GM06990 (cell line): ENCODE data around the gene FGF18.

ENCODE experiments used
- DNase-seq: peaks from one replicate; pipeline ENCODE4 v3.0.0-alpha.2; 2011; ENCODE audit not compliant: insufficient read length; ENCODE audit errors: extremely low read depth
- H3K27me3 ChIP-seq: replicated peaks from 2 replicates; pipeline ENCODE4 v1.6.0; 2011; ENCODE audit warnings: low read length; ENCODE audit not compliant: control insufficient read depth, insufficient read depth
- H3K36me3 ChIP-seq: 2 replicates; pipeline ENCODE4 v1.5.1; 2011; ENCODE audit warnings: low read length; ENCODE audit not compliant: control insufficient read depth, insufficient read depth
- H3K4me3 ChIP-seq: replicated peaks from 2 replicates; pipeline ENCODE4 v1.5.1; 2011; ENCODE audit warnings: low read depth, mild to moderate bottlenecking, control low read depth, low read length
- TF ChIP-seq, protein P1 (sequence below): IDR thresholded peaks from 2 replicates; pipeline ENCODE4 v1.5.1; 2011; ENCODE audit warnings: low read length, control low read depth, mild to moderate bottlenecking, inconsistent platforms; ENCODE audit not compliant: insufficient read depth, poor library complexity, severe bottlenecking

FGF18 gene

DNA sequence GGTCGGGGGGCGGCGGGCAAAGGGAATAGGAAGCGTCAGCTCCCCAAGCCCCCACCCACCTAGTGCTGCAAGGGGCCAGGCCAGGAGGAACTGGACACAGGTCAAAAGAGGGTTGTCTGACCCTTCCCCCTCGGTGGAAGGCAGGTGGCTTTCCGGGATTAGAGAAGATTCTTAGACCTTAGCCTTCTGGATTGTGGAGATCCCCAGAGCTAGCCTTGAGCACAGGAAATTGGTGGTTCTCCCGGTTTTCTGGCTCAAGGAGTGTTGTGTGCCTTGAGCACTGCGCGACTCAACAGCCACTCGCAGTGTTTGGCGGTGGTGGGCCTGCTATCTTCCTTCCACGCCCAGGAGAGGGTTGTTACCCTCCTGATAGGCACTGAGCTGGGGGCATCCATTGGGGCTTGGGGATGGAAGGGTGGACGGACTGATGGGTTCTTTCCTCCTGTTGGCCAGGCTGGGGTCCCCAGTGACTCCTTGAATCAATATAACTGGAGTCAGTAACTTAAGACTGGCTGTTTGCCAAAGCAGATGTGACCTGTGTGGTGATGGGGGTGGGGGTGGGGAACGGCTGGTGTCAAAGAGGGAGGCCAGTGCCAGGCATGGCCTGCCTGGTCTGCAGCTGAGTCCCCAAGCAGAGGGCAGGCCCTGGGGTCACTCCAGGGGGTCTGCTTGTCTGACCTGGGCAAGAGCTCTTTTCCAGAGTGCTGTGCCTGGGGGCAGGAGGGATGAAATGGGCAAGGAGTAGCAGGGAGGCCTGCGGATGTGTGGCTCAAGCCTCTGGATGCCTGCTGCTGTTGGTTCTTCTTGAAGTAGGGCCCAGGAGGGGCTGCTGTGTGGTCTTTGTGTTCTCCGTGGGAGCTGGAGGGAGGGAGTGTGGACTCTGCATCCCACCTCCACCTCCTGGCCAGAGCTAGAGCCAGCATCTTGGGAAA, 2.1 kb downstream of the FGF18 start:
- DNase-seq = no peak
- TF ChIP-seq, protein P1, sequence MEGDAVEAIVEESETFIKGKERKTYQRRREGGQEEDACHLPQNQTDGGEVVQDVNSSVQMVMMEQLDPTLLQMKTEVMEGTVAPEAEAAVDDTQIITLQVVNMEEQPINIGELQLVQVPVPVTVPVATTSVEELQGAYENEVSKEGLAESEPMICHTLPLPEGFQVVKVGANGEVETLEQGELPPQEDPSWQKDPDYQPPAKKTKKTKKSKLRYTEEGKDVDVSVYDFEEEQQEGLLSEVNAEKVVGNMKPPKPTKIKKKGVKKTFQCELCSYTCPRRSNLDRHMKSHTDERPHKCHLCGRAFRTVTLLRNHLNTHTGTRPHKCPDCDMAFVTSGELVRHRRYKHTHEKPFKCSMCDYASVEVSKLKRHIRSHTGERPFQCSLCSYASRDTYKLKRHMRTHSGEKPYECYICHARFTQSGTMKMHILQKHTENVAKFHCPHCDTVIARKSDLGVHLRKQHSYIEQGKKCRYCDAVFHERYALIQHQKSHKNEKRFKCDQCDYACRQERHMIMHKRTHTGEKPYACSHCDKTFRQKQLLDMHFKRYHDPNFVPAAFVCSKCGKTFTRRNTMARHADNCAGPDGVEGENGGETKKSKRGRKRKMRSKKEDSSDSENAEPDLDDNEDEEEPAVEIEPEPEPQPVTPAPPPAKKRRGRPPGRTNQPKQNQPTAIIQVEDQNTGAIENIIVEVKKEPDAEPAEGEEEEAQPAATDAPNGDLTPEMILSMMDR = no peak
- Histone ChIP-seq H3K27me3 (peaks cover 3% of the 10 kb centered on the region), H3K4me3 (no peak overlapping the region), H3K36me3 (no peaks in the 10 kb centered on the region)

DNA sequence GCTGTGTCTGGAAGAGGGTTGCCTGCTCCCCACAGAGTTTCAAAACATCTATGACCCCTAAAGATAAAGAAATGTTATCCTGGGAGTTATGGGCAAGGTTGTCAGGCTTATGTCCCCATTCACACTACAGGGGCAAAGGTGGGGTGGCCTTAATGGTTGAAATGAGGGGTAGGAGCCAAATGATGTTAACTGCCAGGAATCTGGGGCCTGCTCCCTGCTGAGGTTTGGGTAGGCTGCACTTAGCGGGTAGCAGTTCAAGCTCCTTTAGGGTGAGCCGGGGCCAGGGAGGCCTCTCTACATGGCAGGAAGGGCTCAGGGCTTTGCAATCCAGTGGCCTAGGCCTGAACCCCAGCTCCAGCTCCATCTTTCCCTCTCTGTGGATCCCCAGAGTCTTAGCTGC, 3.0 kb downstream of the FGF18 start:
- Histone ChIP-seq H3K27me3 (peaks cover 3% of the 10 kb centered on the region), H3K36me3 (no peaks in the 10 kb centered on the region), H3K4me3 (no peak overlapping the region)
- TF ChIP-seq, protein P1 = no peak
- DNase-seq = no peak

DNA sequence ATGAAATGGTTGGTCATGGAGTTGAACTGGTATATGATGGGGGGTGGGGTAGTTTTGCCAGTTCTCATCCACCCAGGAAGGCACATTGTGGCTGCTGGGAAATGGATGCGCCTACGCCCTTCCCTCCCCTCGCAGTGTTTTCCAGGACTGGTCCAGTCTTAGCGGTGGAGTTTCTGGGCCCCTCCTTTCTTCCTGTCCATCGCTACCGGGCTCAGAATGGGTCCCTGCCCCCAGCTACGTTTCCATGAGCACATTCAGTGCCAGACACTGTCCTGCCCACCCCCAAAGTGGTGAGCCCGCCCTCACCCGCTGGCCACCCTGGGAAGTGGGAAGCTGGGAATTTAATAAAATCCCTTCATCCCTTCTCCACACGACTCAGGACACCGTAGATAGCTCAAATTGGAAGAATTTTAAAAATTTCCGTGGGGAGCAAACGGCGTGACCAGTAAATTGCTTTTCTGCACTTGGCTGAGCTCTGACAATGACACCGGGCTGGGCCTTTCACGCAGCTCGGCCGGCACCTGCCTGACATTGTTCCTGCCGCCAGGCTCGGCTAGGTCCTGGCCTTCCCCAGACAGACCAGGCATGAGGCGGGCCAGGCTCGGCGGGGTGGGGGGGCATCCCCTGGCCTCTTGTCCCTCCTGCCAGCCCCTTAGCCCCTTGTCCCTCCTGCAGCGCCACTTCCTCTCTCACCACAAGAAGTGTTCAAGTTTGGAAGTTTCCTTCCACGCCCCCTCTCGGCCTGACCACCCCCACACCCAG, 3.6 kb downstream of the FGF18 start:
- Histone ChIP-seq H3K27me3 (peaks cover 3% of the 10 kb centered on the region), H3K36me3 (no peaks in the 10 kb centered on the region), H3K4me3 (no peak overlapping the region)
- TF ChIP-seq, protein P1 = no peak
- no peak for DNase-seq

DNA sequence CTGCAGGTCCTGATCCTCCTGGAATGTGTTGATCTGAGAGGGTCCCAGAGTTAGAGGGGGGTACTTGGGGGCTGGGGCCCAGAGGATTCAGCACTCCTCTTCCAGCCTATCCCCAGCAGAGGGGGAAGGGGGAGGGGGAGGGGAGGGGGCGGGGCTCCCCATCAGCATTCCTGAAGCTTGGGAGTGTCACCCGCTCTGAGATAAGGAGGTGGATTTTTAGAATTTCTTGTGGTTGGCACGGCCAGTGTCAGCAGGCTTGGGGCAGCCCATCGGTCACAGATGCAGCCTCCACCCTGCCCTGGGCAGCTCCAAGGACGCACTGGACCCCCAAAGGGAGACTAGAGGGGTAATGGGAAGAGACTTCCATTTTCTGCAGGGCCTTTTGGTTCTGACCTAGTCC, 5.3 kb downstream of the FGF18 start:
- Histone ChIP-seq H3K4me3 (no peak overlapping the region), H3K36me3 (no peaks in the 10 kb centered on the region), H3K27me3 (peaks cover 3% of the 10 kb centered on the region)
- DNase-seq = no peak
- TF ChIP-seq, protein P1 = no peak

GRCh38 chr5:171425596-171426244, 6.3 kb downstream of the FGF18 start:
- no peak for DNase-seq
- H3K36me3 ChIP-seq = no peaks in the 10 kb centered on the region
- TF ChIP-seq, protein P1 = no peak
- peaks cover 3% of the 10 kb centered on the region for H3K27me3 ChIP-seq
- no peak overlapping the region for H3K4me3 ChIP-seq
